SW 1271 (cell line): Measurements from ENCODE around the gene NOP16.
"Not testable (repeated sequence)": the region's sequence is repeated elsewhere in the genome, so short reads cannot be mapped to it uniquely, and the experiment has no call there.

Experiments used
- DNase-seq, 2 experiments: peaks; one replicate each; lab custom pipeline; 2025; lab: John Stamatoyannopoulos, UW

Gene NOP16

GRCh38 chr5:176409765-176410164 lies 21.4 kb upstream of the NOP16 start:
- no peak for DNase-seq

- no peak for DNase-seq
These were observed 20.2 kb upstream of the NOP16 start for GRCh38 chr5:176408590-176408989.

GRCh38 chr5:176408252-176408573 lies 19.8 kb upstream of the NOP16 start:
- not testable (repeated sequence) for DNase-seq

GRCh38 chr5:176407456-176408251 lies 19.3 kb upstream of the NOP16 start:
- no peak for DNase-seq

GRCh38 chr5:176406436-176407052 lies 18.1 kb upstream of the NOP16 start:
- no peak for DNase-seq

- no peak for DNase-seq
These were observed 17.4 kb upstream of the NOP16 start for GRCh38 chr5:176405656-176406435.

GRCh38 chr5:176401281-176402205 lies 13.1 kb upstream of the NOP16 start:
- DNase-seq: no peak

- DNase-seq: no peak
These were observed 12.2 kb upstream of the NOP16 start for GRCh38 chr5:176400382-176401156.

- DNase-seq: no peak
These were observed 9.5 kb upstream of the NOP16 start for GRCh38 chr5:176397736-176398420.

- DNase-seq: no peak
These were observed 7.9 kb upstream of the NOP16 start for GRCh38 chr5:176396330-176396729.

- no peak for DNase-seq
These were observed 6.7 kb upstream of the NOP16 start for GRCh38 chr5:176394881-176395675.

GRCh38 chr5:176394096-176394495 lies 5.7 kb upstream of the NOP16 start:
- no peak for DNase-seq

- DNase-seq: no peak
These were observed 4.1 kb upstream of the NOP16 start for GRCh38 chr5:176392526-176392925.

- no peak for DNase-seq
These were observed 3.6 kb upstream of the NOP16 start for GRCh38 chr5:176391999-176392398.

GRCh38 chr5:176391479-176391878 lies 3.1 kb upstream of the NOP16 start:
- no peak for DNase-seq

- peak in 1 of 2 experiments; percentile 78 for DNase-seq
These were observed 1.0 kb upstream of the NOP16 start for GRCh38 chr5:176389135-176390123.

- DNase-seq: peak in 1 of 2 experiments; percentile 44
These were observed 375 bp downstream of the NOP16 start for GRCh38 chr5:176388003-176388443.

GRCh38 chr5:176387384-176387925 lies 943 bp downstream of the NOP16 start:
- DNase-seq: no peak
